GM19240 (cell line): ENCODE measurements around the gene MED31.
"Not testable (repeated sequence)": the region's sequence is repeated elsewhere in the genome, so short reads cannot be mapped to it uniquely, and the experiment has no call there.

Experiments
- DNase-seq: peaks from one replicate; pipeline ENCODE4 v3.0.0; 2011; ENCODE audit warnings: low spot score; ENCODE audit not compliant: insufficient read length

The MED31 gene

GRCh38 chr17:6651354-6651918 is at the start of gene MED31, which contains the start of gene C17orf100:
TSS of gene MED31 (minus strand) at chr17:6651605. CDS start at chr17:6651528, 77 bp downstream.
TSS of gene C17orf100 (plus strand) at chr17:6651762. CDS start at chr17:6651914, 152 bp downstream.
- peak; percentile 93 for DNase-seq

- DNase-seq, result no peak
These were observed 49.5 kb upstream of the MED31 start for GRCh38 chr17:6700948-6701307.

- no peak for DNase-seq
These were observed 48.9 kb upstream of the MED31 start for GRCh38 chr17:6699997-6700947.

- DNase-seq, result no peak
These were observed 46.6 kb upstream of the MED31 start for GRCh38 chr17:6698004-6698403.

- no peak for DNase-seq
These were observed 45.5 kb upstream of the MED31 start for GRCh38 chr17:6696906-6697305.

GRCh38 chr17:6695565-6695964 is 44.2 kb upstream of the MED31 start:
- DNase-seq, result no peak

- no peak for DNase-seq
These were observed 43.6 kb upstream of the MED31 start for GRCh38 chr17:6695051-6695450.

- not testable (repeated sequence) for DNase-seq
These were observed 40.6 kb upstream of the MED31 start for GRCh38 chr17:6691958-6692357.

GRCh38 chr17:6691546-6691945 is 40.1 kb upstream of the MED31 start:
- no peak for DNase-seq

GRCh38 chr17:6690641-6691040 is 39.2 kb upstream of the MED31 start:
- DNase-seq, result no peak

GRCh38 chr17:6688944-6689343 is 37.5 kb upstream of the MED31 start:
- DNase-seq, result no peak

GRCh38 chr17:6686026-6686425 is 34.6 kb upstream of the MED31 start:
- DNase-seq, result no peak

- no peak for DNase-seq
These were observed 33.7 kb upstream of the MED31 start for GRCh38 chr17:6684881-6685767.

- no peak for DNase-seq
These were observed 33.0 kb upstream of the MED31 start for GRCh38 chr17:6684460-6684783.

GRCh38 chr17:6683730-6684459 is 32.5 kb upstream of the MED31 start:
- no peak for DNase-seq

GRCh38 chr17:6683081-6683684 is 31.8 kb upstream of the MED31 start:
- DNase-seq, result no peak

- no peak for DNase-seq
These were observed 30.9 kb upstream of the MED31 start for GRCh38 chr17:6682339-6682738.

GRCh38 chr17:6681671-6682070 is 30.3 kb upstream of the MED31 start:
- DNase-seq, result no peak

GRCh38 chr17:6681176-6681575 is 29.8 kb upstream of the MED31 start:
- no peak for DNase-seq

GRCh38 chr17:6679241-6679640 is 27.8 kb upstream of the MED31 start:
- DNase-seq, result no peak

GRCh38 chr17:6677946-6678345 is 26.5 kb upstream of the MED31 start:
- DNase-seq, result no peak
